ENCODE results near the gene ITGA2B. TPM values are rescaled to one million over a fixed set of nuclear protein-coding genes. Genes with fewer than 3 reads are reported as not detected.

The ITGA2B gene
- total and polyA plus RNA-seq, 2 of the 13 experiments (the other 11 are each of a cell fraction or from before 2014, with no cell fraction given): 0.38 to 1.1 TPM

DNA sequence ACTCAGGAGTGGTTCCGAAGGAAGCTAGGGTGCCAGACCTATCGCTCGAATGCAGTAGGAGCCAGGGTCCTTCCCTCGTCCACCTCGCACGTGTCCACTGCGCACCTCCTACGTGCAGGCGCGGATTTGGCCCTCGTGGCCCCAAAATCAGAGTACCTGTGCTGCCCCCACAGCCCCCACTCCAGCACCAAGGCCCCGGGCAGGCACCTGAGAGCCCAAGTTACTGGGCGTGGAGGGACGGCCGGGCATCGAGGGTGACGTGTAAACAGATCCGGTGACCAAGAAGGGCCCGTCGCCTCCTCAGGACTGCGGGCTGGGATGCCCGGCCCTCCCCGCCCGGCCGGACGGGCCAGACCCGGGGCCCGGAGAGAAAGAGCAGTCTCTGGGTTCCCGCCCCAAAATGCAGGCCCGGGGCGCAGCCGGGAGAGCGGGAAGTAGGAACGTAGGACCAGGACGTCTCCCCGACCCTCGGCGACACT, 65.3 kb downstream of the ITGA2B start (continued):
- TF ChIP-seq, protein P1, sequence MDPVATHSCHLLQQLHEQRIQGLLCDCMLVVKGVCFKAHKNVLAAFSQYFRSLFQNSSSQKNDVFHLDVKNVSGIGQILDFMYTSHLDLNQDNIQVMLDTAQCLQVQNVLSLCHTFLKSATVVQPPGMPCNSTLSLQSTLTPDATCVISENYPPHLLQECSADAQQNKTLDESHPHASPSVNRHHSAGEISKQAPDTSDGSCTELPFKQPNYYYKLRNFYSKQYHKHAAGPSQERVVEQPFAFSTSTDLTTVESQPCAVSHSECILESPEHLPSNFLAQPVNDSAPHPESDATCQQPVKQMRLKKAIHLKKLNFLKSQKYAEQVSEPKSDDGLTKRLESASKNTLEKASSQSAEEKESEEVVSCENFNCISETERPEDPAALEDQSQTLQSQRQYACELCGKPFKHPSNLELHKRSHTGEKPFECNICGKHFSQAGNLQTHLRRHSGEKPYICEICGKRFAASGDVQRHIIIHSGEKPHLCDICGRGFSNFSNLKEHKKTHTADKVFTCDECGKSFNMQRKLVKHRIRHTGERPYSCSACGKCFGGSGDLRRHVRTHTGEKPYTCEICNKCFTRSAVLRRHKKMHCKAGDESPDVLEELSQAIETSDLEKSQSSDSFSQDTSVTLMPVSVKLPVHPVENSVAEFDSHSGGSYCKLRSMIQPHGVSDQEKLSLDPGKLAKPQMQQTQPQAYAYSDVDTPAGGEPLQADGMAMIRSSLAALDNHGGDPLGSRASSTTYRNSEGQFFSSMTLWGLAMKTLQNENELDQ (CRISPR knock-in tag; IDR thresholded peaks at IDR 0.05; ENCODE audit: borderline replicate concordance): no peak
- TF ChIP-seq, protein P2, sequence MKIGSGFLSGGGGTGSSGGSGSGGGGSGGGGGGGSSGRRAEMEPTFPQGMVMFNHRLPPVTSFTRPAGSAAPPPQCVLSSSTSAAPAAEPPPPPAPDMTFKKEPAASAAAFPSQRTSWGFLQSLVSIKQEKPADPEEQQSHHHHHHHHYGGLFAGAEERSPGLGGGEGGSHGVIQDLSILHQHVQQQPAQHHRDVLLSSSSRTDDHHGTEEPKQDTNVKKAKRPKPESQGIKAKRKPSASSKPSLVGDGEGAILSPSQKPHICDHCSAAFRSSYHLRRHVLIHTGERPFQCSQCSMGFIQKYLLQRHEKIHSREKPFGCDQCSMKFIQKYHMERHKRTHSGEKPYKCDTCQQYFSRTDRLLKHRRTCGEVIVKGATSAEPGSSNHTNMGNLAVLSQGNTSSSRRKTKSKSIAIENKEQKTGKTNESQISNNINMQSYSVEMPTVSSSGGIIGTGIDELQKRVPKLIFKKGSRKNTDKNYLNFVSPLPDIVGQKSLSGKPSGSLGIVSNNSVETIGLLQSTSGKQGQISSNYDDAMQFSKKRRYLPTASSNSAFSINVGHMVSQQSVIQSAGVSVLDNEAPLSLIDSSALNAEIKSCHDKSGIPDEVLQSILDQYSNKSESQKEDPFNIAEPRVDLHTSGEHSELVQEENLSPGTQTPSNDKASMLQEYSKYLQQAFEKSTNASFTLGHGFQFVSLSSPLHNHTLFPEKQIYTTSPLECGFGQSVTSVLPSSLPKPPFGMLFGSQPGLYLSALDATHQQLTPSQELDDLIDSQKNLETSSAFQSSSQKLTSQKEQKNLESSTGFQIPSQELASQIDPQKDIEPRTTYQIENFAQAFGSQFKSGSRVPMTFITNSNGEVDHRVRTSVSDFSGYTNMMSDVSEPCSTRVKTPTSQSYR (CRISPR knock-in tag; IDR thresholded peaks at IDR 0.05; ENCODE audit: borderline replicate concordance): peak; percentile 16; the same call in 1 of the 2 replicates
- TF ChIP-seq, protein P3, sequence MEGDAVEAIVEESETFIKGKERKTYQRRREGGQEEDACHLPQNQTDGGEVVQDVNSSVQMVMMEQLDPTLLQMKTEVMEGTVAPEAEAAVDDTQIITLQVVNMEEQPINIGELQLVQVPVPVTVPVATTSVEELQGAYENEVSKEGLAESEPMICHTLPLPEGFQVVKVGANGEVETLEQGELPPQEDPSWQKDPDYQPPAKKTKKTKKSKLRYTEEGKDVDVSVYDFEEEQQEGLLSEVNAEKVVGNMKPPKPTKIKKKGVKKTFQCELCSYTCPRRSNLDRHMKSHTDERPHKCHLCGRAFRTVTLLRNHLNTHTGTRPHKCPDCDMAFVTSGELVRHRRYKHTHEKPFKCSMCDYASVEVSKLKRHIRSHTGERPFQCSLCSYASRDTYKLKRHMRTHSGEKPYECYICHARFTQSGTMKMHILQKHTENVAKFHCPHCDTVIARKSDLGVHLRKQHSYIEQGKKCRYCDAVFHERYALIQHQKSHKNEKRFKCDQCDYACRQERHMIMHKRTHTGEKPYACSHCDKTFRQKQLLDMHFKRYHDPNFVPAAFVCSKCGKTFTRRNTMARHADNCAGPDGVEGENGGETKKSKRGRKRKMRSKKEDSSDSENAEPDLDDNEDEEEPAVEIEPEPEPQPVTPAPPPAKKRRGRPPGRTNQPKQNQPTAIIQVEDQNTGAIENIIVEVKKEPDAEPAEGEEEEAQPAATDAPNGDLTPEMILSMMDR (CRISPR knock-in tag; IDR thresholded peaks at IDR 0.05): 0 out of 2 replicates have a peak, but pooled peaks have one; percentile 3
- TF ChIP-seq ZNF292 (CRISPR knock-in tag; IDR thresholded peaks at IDR 0.05; ENCODE audit: borderline replicate concordance, low read depth) (0 out of 2 replicates have a peak, but pooled peaks have one; percentile 38), ZNF138 (CRISPR knock-in tag; IDR thresholded peaks at IDR 0.05; ENCODE audit: low read depth) (0 out of 2 replicates have a peak, but pooled peaks have one; percentile 82), ZNF841 (CRISPR knock-in tag; IDR thresholded peaks at IDR 0.05; ENCODE audit: borderline replicate concordance) (no peak), ZNF883 (CRISPR knock-in tag; IDR thresholded peaks at IDR 0.05; ENCODE audit: not compliant biosample characterization) (peak; percentile 8)
- TF ChIP-seq, protein P4, sequence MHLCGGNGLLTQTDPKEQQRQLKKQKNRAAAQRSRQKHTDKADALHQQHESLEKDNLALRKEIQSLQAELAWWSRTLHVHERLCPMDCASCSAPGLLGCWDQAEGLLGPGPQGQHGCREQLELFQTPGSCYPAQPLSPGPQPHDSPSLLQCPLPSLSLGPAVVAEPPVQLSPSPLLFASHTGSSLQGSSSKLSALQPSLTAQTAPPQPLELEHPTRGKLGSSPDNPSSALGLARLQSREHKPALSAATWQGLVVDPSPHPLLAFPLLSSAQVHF (CRISPR knock-in tag; IDR thresholded peaks at IDR 0.05): 0 out of 2 replicates have a peak, but pooled peaks have one; percentile 78
- TF ChIP-seq, protein P5, sequence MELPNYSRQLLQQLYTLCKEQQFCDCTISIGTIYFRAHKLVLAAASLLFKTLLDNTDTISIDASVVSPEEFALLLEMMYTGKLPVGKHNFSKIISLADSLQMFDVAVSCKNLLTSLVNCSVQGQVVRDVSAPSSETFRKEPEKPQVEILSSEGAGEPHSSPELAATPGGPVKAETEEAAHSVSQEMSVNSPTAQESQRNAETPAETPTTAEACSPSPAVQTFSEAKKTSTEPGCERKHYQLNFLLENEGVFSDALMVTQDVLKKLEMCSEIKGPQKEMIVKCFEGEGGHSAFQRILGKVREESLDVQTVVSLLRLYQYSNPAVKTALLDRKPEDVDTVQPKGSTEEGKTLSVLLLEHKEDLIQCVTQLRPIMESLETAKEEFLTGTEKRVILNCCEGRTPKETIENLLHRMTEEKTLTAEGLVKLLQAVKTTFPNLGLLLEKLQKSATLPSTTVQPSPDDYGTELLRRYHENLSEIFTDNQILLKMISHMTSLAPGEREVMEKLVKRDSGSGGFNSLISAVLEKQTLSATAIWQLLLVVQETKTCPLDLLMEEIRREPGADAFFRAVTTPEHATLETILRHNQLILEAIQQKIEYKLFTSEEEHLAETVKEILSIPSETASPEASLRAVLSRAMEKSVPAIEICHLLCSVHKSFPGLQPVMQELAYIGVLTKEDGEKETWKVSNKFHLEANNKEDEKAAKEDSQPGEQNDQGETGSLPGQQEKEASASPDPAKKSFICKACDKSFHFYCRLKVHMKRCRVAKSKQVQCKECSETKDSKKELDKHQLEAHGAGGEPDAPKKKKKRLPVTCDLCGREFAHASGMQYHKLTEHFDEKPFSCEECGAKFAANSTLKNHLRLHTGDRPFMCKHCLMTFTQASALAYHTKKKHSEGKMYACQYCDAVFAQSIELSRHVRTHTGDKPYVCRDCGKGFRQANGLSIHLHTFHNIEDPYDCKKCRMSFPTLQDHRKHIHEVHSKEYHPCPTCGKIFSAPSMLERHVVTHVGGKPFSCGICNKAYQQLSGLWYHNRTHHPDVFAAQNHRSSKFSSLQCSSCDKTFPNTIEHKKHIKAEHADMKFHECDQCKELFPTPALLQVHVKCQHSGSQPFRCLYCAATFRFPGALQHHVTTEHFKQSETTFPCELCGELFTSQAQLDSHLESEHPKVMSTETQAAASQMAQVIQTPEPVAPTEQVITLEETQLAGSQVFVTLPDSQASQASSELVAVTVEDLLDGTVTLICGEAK (IDR thresholded peaks at IDR 0.05): no peak
- TF ChIP-seq, protein P5 (CRISPR knock-in tag; IDR thresholded peaks at IDR 0.05): peak; percentile 70
